Measurements from ENCODE around the gene COL11A1. TPM values are rescaled to one million over a fixed set of nuclear protein-coding genes. Genes with fewer than 3 reads are reported as not detected.

Gene COL11A1
- polyA plus RNA-seq, 1 donor from 2014 or later: 4.6 TPM

DNA sequence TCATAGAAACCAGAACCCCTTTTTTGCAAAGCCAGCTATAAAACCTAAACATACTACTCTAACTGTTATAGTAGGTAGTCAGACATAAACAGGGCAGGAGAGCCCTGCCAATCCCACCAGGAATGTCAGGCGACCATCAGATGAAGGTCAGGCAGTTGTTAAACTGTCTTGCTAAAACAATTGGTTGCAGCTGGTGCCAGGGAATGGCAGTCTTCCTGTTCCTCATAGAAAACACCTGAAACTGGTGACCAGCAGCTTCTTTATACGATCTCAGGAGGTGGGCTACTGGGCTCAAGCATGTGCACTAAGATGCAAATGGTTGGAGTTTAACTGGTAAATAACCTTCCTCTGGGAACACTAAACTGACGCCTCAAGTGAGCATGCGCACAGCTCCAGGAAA lies 224.1 kb downstream of the COL11A1 start:
- H3K27me3 ChIP-seq (ENCODE audit: insufficient read depth, low read depth, low read length): no peaks in the 10 kb centered on the region
- H3K36me3 ChIP-seq (ENCODE audit: insufficient read depth, low read length): no peaks in the 10 kb centered on the region
- no peak overlapping the region for H2AFZ ChIP-seq (ENCODE audit: low read depth, low read length)
- H3K27ac ChIP-seq (ENCODE audit: low read length): no peak overlapping the region
- no peaks in the 10 kb centered on the region for H3K9me2 ChIP-seq (ENCODE audit: insufficient read depth, low read length)
- no peaks in the 10 kb centered on the region for H4K20me1 ChIP-seq (ENCODE audit: insufficient read depth)
- H3K79me2 ChIP-seq (replicated peaks; ENCODE audit: insufficient read depth, low read length): no peaks in the 10 kb centered on the region
- no peaks in the 10 kb centered on the region for H3K9me3 ChIP-seq (ENCODE audit: low read length)
- H3K4me3 ChIP-seq (ENCODE audit: low read length): no peak overlapping the region
- H3K9ac ChIP-seq (ENCODE audit: low read length): no peak overlapping the region
- H3F3A ChIP-seq (ENCODE audit: insufficient read depth, low read length, poor library complexity, severe bottlenecking): no peaks in the 10 kb centered on the region
- TF ChIP-seq EZH2 (IDR thresholded peaks at IDR 0.05; ENCODE audit: borderline replicate concordance, insufficient read depth, low read length, poor library complexity, severe bottlenecking): no peak
- no peak for TF ChIP-seq TAF1 (IDR thresholded peaks at IDR 0.05; ENCODE audit: low read depth)
- no peak for TF ChIP-seq EP300 (conservative IDR thresholded peaks at IDR 0.05; ENCODE audit: poor library complexity, severe bottlenecking)
- TF ChIP-seq REST (IDR thresholded peaks at IDR 0.05; ENCODE audit: borderline replicate concordance): no peak
- no peak for TF ChIP-seq SMC3 (conservative IDR thresholded peaks at IDR 0.05; ENCODE audit: poor library complexity)
- TF ChIP-seq RAD21 (conservative IDR thresholded peaks at IDR 0.05): no peak
- TF ChIP-seq, protein P1, sequence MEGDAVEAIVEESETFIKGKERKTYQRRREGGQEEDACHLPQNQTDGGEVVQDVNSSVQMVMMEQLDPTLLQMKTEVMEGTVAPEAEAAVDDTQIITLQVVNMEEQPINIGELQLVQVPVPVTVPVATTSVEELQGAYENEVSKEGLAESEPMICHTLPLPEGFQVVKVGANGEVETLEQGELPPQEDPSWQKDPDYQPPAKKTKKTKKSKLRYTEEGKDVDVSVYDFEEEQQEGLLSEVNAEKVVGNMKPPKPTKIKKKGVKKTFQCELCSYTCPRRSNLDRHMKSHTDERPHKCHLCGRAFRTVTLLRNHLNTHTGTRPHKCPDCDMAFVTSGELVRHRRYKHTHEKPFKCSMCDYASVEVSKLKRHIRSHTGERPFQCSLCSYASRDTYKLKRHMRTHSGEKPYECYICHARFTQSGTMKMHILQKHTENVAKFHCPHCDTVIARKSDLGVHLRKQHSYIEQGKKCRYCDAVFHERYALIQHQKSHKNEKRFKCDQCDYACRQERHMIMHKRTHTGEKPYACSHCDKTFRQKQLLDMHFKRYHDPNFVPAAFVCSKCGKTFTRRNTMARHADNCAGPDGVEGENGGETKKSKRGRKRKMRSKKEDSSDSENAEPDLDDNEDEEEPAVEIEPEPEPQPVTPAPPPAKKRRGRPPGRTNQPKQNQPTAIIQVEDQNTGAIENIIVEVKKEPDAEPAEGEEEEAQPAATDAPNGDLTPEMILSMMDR (IDR thresholded peaks at IDR 0.05; ENCODE audit: poor library complexity, severe bottlenecking): no peak
- TF ChIP-seq MXI1 (conservative IDR thresholded peaks at IDR 0.05; ENCODE audit: poor library complexity, severe bottlenecking): no peak
- TF ChIP-seq POLR2AphosphoS5 (IDR thresholded peaks at IDR 0.05): no peak
- H3K4me2 ChIP-seq (ENCODE audit: low read length): no peak overlapping the region

DNA sequence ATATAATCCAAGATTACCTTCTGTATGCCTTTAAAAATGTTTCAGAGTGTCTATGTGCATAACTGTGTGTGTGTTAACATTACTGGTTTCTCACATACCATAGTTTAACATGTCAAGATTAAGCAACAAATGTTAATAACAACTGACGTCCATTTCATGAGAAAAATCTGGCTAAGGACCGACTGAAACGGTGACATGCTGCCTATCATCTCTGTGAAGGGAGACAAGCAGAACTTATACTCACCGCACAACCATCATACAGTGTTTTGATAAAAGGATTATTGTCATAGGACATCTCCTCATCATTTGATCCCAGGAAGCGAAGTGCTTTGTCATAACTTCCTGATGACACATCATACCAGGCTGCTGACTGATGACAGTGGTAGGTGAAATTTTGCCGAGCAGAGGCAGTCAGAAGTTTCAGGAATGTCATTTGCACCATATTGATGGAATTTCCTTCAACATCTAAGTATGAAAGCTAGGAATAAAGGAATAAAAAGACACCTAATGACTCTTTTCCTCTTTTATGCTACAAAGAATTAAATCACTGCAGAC lies 228.8 kb downstream of the COL11A1 start:
- Histone ChIP-seq H3K9me3 (ENCODE audit: low read length) (no peaks in the 10 kb centered on the region), H3K79me2 (replicated peaks; ENCODE audit: insufficient read depth, low read length) (no peaks in the 10 kb centered on the region), H3K9ac (ENCODE audit: low read length) (no peak overlapping the region), H4K20me1 (ENCODE audit: insufficient read depth) (no peaks in the 10 kb centered on the region), H3F3A (ENCODE audit: insufficient read depth, low read length, poor library complexity, severe bottlenecking) (no peaks in the 10 kb centered on the region), H3K4me2 (ENCODE audit: low read length) (no peak overlapping the region), H3K9me2 (ENCODE audit: insufficient read depth, low read length) (no peaks in the 10 kb centered on the region), H3K36me3 (ENCODE audit: insufficient read depth, low read length) (no peaks in the 10 kb centered on the region), H3K27ac (ENCODE audit: low read length) (no peak overlapping the region), H3K27me3 (ENCODE audit: insufficient read depth, low read depth, low read length) (no peaks in the 10 kb centered on the region), H2AFZ (ENCODE audit: low read depth, low read length) (no peak overlapping the region), H3K4me3 (ENCODE audit: low read length) (no peak overlapping the region)
- TF ChIP-seq SMC3 (conservative IDR thresholded peaks at IDR 0.05; ENCODE audit: poor library complexity) (no peak), TAF1 (IDR thresholded peaks at IDR 0.05; ENCODE audit: low read depth) (no peak), POLR2AphosphoS5 (IDR thresholded peaks at IDR 0.05) (peak; percentile 44), REST (IDR thresholded peaks at IDR 0.05; ENCODE audit: borderline replicate concordance) (peak; percentile 52), EZH2 (IDR thresholded peaks at IDR 0.05; ENCODE audit: borderline replicate concordance, insufficient read depth, low read length, poor library complexity, severe bottlenecking) (no peak), RAD21 (conservative IDR thresholded peaks at IDR 0.05) (no peak), EP300 (conservative IDR thresholded peaks at IDR 0.05; ENCODE audit: poor library complexity, severe bottlenecking) (no peak)
- TF ChIP-seq, protein P1 (IDR thresholded peaks at IDR 0.05; ENCODE audit: poor library complexity, severe bottlenecking): no peak

All from neural cell (in vitro differentiated cells).